Activated T-cell treated with anti-CD3 and anti-CD28 coated beads, Interleukin-2, amount 50 U/mL, for 48 hours (primary cell): ENCODE results near the gene SSBP3.

Experiments used
- DNase-seq, 2 experiments: peaks; one replicate each; pipeline ENCODE4 v3.0.0-alpha.2; 2020

Gene SSBP3

DNA sequence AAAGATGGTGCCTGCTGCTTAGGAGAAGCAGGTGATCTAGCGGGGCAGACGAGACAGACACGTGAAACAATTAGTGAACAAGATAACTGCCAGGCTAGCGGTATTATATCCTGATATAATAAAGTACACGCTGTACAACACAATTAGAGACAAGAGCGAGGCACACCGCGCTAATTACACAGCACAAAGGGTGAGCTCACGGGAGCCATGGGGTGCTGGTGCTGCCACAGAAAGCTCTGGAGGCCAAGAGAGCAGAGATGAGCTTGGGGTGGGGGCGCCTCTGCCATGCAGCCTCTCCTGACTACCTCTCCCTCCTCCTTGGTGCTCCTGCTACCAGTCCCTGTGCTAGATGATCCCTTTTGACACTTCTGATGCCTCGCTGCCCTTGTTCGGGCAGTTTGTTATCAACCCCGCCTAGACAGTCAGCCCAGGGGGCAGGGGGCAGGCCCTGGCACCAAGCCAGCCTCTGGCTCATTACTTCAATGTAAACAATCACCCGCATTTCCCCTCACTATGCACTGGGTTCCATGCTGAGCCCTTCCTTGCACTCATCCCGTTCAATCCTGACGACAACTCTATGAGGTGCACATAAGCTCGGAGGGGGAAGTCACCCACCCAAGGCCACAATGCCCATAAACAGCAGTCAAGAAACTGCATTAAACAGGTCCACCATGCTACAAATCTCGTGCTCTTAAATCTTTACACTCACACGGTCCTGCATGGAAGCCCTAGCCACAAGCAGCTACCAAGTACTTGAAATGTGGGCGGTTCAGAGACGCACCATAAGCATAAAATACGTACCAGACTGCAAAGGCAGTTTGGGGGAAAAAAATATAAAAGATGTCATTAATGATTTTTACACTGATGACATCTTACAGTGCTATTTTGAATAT lies 103.0 kb downstream of the SSBP3 start:
- no peak for DNase-seq

DNA sequence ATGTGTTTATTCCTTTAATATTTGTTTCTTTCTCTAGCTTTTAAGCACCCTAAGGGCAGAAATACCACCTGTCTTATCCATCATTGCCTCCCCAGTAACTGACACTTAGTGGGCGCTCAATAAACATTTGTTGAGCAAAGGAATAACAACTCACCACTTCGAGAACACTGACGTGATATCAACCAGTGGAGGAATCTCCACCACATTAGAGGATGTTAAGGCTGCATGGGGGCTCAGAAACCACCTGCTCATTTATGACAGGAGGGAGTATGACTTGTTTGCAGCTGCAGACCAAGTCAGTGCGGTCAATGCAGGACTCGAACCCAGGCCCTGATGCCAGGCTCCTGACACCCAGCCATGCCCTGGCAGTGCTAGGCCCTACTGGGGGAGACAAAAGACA lies 103.6 kb downstream of the SSBP3 start:
- no peak for DNase-seq

- no peak for DNase-seq
Observed at GRCh38 chr1:54301497-54301896, 104.7 kb downstream of the SSBP3 start.

DNA sequence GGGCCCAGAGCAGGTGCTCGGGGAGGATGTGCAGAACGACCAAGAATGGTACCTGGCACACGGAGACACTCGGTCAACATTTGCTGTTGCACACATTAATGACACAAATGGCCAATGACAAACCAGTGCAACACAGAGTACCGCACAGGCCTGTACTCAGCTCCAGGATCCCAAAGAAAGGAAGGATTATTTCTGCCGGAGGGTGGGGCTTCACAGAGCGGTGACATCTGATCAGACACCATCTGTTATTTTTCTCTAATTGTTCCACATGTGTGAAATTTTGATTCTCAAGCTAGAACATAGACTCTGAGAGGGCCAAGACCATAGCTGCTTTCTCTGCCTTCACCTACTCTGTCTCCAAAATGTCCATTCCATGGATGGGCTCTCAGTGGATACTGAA lies 105.8 kb downstream of the SSBP3 start:
- DNase-seq: no peak

DNA sequence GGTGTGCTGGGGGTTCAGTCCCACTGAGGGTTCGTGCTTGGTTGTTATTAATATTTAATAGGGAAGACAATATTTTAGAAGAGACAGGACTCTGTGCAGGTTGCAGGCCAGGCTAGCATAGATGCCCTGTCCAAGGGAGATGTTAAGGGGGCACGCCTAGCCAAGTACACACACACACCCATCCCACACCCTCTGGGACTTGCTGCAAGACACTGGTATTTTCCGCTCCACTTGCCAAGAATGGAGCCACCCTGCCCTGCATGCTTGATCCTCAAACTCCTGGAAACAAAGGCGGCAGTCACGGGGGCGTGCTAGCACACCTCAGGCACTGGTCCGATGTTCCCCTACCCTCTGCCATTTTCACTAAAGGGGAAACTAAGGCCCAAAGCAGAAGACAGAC lies 107.2 kb downstream of the SSBP3 start:
- DNase-seq: no peak

DNA sequence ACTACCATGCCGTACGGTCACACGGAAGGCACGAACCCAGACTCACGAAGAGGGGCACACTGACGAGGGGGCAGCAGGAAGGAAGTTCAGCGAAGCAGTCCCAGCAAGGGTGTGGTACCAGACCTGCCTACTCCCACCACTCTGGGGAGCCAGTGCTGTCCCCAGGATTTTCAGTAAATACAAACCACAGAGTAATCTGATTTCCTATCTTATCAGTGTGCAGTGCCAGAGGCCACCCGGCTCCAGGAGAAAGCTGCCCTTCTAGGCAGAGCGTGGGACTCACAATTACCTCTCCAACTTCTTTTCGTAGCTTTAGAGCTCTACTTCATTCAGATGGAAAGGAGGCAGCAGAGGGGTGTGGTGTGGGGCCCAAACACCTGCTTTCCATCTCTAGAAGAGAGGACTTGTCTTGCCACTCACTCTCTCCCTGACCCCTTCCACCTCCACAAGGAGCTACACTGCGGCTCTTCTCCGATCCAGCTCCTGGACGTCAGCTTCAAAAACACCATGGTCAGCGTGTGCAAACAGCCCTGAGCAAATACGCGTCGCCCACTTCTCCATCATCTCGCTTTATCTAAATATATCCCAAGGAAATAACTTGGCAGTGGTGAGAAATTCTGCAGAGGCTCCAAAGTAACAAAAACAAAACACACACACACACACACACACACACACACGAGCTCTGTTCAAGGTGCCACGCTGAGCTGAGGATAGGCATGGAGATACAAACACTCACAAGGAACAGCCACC lies 107.7 kb downstream of the SSBP3 start:
- DNase-seq: peak in 1 of 2 experiments; percentile 26

GRCh38 chr1:54297596-54298283 lies 108.5 kb downstream of the SSBP3 start:
- DNase-seq: no peak

DNA sequence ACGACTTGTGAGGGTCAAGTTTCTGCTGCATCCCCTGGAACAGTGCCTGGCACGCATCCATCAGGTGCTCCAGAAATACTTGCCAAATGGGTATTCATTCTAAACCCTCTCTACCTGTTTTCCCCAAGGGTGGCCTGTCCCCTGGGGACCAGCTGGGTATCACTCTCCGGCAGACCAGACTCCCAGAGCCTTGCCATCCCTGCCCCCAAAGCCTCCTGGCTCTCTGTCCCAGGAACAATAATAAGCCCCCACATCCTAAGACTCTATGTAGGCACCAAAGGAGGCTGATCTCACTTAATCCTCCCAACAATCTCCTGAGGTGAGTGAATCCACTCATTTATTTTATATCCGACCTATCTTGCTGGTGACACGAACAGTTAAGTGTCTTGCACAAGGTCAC lies 109.5 kb downstream of the SSBP3 start:
- no peak for DNase-seq

GRCh38 chr1:54294887-54295286 lies 111.3 kb downstream of the SSBP3 start:
- DNase-seq: no peak

DNA sequence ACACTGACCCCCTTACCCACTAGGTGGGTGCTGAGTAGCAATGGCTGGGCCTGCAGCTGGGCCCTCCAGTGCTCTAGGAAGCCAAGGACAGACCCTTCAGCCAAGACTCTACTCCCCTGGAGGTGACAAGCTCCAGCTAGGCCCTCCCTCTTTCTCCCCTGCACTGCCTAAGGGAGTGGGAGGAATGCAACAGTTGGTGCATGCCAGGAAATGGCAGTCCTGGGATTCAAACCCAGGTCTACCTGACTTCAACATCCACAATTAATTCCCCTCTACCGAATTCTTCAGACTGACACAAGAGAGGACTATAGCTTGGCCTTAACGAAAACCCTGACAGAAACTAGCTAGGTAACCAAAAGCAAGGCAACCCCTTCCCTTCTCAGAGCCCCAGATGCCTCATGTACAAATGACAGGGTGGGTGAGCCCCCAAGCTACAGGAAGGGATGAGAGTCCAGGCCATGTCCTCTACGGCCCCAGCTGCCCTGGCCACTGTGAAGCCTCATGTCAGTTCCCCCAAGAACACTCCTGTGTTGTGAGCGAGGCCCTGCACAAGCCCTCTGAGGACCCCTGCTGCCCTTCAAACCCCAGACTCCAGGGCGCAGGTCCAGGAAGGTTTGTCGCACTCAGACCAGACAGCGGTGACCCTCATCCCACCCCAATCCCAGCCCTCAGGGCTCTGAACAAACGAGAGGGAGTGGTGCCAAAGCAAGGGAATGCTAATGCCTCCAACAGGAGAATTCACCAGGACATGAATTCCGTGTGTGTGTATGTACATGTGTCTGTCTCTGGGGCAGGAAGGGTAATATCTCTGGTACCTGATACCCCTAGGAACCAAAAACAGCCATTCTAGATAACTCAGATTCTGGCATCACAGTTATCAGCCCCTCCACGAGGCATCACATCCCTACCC lies 113.9 kb downstream of the SSBP3 start:
- no peak for DNase-seq

DNA sequence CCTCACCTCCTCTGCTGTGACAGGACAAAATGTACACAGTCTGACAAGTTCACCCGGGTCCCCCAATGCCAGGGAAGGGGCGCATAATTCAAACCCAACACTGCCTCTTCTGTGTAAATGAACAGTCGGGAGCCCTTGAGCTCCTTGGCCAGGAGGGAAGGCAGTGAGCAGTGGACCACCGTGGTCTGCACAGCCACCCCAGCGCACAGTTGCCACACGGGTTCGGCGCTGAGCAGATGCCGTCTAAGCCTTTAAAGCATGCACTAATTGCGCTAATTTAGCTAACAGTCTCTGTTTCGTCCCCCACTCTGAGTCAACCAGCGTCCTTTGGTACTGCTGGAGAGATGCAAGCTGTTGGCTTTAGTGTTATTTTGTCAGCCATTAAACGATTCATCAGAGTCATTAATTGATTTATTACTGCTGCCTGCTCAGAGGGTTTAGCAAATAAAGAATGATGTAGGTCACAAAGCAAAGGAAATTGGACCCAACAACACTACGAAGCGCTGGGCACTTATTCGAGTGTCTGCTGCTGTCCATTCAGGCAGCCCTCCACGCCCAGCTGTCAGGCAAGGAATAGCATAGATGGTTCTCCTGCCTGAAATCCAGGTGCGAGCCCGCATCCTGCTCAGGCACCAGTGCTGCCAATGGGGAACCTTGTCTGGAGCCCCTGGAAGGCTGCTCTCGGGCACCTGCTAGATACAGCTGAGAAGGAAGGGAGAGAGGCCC lies 114.8 kb downstream of the SSBP3 start:
- DNase-seq: no peak

DNA sequence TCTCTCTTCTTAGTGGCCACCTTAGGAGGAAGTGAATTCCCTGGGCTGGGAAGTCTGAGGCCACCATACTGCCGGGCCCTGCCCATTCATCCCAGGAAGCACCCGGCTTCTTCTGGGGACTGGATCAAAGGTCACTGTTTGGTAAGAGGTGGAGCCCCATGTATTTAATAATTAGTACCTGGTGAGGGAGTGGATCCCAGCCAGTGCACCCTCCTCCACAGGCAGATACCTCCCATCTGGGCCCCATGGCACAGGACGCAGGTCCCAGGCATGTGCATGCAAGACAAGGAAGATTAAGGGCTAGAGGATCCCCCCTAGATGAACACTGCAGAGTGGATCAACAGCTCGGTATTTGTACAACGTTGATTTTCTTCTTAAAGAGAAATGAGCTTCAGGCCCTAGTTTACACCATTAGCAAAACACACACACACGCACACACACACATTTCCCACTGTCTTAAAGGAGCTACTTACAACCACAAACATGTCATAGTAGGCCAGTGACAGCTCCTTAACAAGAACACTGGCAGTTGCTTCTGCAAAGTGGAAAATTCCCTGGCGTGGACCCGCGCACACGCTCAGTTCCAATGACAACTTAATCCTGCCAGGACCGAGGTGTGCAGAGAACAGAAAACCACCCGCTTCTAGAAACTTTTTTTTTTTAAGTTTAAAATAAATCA lies 115.5 kb downstream of the SSBP3 start:
- no peak for DNase-seq

GRCh38 chr1:54289712-54290233 lies 116.4 kb downstream of the SSBP3 start:
- no peak for DNase-seq

DNA sequence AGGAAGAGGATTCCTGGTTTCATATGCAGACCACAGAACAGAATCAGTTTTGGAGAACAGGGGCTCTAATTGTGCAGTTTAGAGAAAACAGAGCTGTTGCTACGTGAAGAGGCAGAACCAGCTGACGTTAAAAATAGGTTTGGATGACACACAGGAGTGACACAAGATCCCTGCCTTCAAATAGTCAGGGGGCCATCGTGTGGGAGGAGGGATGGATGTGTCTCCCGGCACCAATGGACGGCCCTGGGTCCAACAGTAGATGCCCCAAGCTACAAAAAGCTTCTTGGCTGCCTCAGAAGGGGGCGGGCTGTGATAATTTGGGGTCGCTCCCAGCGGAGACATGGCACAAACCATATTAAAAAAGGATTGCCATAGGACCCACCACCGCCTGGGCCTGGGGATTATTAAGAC lies 118.4 kb downstream of the SSBP3 start:
- DNase-seq: peak in 1 of 2 experiments; percentile 31

GRCh38 chr1:54287176-54287650 lies 119.0 kb downstream of the SSBP3 start:
- DNase-seq: peak; percentile 80 to 85

GRCh38 chr1:54285815-54286345 lies 120.3 kb downstream of the SSBP3 start:
- no peak for DNase-seq

DNA sequence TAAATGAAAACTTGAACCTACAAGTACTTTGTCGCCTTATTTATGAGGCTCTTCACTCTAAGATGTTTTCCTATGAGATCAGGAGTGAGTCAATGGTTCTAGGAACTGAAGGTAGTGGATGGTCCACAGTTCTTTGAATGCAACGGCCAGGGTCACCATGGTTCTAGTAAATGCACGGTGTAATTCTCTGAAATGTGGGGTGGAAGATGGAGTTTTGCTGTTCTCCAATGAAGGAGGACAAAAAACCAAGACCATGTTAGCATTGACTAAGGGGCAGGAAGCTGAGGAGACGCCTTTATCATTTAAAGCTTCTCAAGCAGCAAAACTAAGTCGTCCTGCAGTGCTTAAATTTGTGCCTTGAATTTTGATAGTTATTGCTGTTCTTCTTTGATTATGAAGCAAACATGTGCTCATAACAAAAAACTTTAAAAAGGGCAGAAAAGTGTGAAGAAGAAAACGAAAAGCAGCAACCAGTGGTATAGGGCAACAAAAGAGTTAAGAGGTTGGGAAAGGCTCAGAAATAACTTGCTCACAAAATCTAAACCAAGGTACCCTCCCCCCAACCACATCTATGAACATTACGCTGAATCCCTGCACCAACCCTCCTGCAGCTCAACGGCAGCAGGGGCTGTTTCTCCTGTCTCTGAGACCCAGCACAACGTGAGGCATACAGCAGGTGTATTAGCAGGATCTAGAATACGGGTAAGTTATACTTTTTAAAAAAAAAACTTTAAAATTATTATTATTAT lies 121.2 kb downstream of the SSBP3 start:
- peak in 1 of 2 experiments; percentile 45 for DNase-seq

DNA sequence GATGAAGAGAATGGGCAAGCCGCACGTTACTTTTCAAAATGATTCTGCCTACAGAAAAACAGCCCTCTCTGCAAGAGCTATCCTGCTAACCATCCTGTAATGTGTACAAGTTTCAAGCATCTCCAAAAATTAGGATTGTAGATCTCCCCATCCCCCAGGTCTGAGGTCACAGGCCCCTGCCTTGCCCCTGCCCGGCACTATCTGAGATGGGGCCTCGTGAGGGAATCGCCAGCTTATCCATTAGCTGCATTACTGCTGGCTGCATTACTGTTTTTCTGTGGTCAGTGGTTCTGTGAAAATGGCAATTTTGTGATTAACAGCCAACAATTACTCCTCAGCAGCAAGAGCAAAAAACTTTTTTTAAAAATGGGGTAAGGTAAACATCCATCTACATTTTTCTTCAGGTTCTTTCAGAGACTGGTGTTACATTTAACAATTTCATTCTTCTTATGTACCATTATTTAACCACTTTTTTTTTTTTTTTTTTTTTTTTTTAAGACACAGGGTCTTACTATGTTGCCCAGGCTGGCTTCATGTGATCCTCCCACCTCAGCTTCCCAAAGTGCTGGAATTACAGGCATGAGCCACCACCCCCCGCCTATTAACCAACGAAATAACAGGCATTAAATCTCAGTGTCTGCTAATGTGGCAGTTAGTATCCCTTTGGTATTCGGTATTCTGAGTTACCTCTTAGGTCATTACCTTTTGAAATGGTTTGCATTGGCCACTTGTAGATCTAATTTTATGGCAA lies 122.4 kb downstream of the SSBP3 start:
- DNase-seq: no peak
